Iris pigment epithelial cell (primary cell): ENCODE measurements around the gene INO80D.
"Not testable (repeated sequence)": the region's sequence is repeated elsewhere in the genome, so short reads cannot be mapped to it uniquely, and the experiment has no call there.

ENCODE experiments used
- DNase-seq: peaks from one replicate; pipeline ENCODE4 v3.0.0-alpha.2; 2011; ENCODE audit warnings: low read depth

The INO80D gene

DNA sequence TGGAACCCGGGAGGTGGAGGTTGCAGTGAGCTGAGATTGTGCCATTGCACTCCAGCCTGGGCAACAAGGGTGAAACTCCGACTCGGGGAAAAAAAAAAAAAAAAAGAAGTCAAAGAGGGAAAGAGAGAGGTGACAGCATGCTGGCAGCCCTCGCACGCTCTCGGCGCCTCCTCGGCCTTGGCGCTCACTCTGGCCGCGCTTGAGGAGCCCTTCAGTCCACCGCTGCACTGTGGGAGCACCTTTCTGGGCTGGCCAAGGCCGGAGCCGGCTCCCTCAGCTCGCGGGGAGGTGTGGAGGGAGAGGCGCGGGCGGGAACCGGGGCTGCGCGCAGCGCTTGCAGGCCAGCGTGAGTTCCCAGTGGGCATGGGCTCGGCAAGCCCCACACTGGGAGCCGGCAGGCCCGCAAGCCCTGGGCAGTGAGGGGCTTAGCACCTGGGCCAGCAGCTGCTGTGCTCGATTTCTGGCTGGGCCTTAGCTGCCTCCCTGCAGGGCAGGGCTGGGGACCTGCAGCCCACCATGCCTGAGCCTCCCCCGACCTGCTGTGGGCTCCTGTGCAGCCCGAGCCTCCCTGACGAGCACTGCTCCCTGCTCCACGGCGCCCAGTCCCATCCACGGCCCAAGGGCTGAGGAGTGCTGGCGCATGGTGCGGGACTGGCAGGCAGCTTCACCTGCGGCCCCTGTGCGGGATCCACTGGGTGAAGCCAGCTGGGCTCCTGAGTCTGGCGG is 108.9 kb downstream of the INO80D start:
- DNase-seq: not testable (repeated sequence)

DNA sequence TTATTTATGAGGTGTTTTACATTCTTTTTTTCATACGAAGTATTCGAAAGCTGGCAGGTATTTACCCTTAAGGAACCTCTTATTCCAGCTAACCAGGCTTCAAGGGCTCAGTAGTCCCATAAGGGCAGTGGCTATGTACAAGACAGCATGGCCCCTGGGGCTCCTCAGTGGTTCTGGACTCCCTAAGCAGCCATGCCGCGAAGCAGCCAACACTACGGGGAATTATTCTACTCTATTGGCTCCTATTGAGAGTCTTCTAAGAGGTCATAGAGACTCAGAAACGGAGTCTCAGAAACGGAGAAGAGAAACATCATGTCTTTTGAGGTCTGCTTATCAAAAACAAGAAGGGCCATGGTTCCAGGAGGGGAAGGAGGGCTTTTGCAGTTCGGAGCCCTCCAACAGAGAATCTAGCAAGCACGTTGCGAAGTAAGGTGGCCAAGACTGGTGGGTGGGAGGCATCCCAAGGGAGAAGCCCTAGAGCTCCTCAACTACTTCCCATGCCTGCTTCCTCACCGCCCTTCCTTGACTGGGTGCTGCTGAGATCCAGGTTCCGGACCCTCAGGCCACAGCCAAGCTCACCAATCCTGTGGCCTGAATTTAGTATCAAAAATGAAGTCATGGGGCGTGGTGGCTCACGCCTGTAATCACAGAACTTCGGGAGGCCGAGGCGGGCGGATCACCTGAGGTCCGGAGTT is 109.7 kb downstream of the INO80D start:
- no peak for DNase-seq

DNA sequence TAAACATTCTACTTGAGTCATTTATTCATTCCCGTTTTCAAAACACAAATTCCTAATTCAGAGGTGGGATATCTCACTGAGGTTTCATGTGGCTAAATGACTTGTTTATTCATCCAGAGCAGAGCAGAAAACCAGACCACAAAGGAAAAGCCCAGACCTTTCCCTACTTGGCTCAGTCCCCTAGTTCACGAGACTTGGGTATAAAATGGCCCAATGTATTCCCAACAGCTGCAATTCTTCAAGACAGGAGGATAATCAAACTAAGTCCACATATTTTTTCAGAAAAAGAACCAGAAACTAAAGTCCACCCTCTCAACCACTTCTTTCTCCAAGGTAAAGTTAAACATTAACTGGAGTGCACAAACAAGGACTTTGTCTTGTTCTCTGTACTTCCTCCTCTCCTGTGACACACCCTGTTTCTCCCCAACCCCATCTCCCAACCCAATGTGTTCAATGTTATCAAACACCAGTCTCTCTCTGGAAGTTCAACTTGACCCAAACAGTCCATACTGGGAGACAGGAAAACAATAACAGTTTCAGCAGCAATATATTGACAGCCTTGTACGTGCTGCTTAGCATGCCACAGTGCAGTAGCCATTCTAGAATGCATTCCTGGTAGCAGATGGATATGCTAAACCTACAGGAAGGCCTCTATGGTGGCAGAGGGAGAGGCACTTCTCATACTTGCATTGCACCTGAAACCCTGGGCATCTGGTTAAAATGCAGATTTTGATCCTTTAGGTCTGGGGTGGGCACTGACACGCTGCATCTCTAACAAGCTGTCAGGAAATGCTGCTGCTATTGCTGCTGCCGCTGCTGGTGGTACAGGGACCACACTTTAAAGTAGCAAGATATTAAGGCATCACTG is 110.7 kb downstream of the INO80D start:
- DNase-seq: no peak

DNA sequence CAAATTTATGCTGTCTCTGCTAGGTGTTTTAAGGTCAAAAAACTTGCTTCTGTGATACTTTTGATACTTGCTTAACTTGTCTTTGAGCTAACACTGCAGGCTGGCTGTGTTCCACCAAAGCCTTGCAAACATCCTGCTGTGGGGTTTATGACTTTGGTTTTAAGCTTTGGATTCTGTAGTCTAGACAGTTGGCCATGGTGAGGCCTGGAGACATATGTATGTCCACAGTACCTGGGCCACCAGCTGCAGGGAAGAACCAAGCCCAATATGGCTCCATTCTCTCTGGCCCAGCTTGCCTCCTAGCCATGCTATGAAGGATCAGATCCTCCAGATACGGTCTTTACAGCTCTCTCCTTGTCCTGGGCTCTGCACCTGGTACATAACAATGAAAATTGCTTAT is 113.9 kb downstream of the INO80D start:
- DNase-seq: no peak

DNA sequence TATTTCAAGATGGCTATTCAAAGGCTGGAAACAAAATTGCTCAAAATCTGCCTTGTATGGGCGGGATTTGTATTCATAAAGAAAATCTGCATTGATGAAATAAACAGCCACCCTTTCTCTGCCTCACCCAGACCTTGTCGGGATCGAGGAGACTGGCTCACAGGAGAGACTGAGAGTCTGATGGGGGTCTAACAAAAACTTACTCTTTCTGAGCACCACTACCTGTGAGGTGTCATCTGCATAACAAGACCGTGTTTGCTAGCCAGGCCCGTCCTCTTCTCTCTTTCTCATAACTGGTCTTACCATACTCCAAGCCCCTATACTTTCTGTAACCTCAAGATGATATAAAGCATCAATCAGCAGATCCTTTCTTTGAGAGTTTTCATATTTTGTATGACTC is 115.6 kb downstream of the INO80D start:
- DNase-seq: no peak

DNA sequence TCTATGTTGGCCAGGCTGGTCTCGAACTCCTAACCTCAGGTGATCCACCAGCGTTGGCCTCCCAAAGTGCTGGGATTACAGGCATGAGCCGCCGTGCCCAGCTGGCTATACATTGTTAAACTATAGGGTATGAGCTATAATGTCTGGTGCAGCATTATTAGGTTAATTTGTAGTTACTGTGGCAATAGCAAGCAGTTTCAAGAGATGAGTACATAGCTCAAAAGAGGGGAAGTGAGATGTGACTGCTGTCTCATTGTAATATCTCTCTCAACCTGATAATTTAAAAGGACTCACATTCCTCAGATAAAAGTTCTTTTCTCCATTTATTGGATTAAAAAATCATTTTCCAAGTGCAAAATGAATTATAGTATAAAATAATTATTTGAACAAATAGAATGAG is 116.4 kb downstream of the INO80D start:
- DNase-seq: no peak

DNA sequence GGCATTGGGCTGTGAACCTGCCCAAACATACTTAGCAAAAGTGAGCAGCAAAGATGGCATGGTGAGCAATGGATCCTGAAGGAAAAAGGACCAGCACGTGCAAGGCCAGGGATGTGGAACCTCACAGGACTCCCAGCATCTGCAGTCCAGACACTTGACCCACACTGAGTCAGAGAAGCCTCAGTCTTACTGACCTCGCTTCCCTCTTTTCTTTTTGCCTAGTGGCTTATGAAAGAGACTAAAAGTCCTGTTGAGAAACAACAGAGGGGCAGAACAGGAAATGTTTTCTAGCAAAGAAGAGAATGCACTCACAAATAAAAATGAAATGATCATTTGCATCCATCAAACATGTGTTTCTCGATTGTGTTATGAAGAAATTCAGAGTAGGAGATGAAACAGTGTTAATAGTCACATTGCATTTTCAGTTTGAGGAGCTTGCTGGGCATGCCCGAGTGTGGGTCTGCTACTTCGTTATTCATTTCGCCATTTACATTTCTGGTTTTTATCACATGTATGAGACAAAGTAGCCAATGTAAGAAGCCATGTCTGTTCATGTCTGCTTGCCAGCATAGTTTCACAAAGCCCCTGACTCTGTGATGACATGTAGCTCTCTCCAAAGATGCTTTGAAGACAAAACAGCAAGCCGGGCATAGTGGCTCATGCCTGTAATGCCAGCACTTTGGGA is 118.4 kb downstream of the INO80D start:
- peak; percentile 54 for DNase-seq

DNA sequence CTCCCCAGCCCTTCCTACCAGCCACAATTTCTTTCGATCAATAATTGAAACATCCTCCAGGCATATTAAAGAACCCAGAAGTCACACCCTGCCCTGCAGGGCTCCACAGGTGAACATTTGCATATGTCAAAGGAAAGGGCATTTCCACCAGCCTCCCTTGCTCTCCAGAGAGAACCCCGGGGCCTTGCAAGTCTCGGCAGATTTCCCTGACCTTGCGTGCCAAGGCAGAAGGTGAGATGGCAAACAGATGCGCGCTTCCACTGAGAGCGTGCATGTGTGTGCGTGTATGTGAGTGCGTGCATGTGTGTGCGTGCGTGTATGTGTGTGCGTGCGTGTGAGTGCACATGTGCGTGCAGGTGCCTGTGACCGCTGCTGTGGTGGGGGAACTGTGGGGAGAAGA is 120.3 kb downstream of the INO80D start:
- no peak for DNase-seq

DNA sequence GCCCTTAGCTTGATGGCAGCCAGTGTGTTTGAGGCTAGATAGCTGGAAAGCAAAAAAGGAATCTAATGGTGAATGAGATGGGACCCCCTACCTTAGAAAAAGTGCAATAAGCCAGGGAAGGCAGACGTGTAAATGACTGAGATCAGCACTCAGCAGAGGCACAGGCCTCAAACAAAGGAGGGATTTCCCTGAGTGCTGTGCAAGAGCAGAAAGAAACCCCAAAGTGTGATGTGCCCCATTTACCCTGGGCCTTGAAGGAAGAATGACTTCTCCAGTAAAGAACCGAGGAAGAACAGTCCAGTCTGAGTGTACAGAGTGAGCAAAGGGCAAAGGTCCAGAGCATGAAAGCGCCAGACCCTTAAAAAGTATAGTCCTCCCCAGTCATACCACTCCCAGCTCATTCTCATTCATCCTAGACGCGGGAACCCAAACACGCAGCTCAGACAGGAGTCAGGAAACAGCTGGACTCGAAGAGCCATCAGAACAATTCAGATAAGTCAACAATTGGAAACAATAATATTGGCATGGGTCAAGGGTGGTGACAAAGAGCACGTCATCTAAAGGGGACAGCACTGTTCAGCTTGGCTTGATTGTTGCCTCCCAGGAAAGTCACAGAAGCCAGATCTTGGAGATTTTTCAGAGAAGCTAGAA is 121.7 kb downstream of the INO80D start:
- DNase-seq: no peak

DNA sequence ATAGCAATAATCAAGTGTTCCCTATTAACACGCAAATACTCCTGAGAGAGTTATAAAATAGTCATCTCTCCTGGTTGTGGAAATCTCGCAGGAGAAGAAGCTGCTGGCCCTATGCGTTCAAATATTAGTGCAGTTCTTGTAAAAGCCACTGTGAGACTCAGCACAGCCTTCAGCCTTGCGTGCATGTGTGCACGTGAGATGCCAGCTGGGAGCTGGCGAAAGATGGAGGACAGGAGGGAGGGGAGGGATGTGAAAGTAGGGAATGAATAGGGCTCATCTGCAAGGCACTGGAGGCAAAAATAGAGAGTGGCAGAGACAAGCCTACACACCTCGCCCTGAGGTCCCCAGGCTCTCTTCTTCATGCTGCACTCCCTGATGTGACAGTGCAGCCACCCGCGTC is 126.5 kb downstream of the INO80D start:
- no peak for DNase-seq

DNA sequence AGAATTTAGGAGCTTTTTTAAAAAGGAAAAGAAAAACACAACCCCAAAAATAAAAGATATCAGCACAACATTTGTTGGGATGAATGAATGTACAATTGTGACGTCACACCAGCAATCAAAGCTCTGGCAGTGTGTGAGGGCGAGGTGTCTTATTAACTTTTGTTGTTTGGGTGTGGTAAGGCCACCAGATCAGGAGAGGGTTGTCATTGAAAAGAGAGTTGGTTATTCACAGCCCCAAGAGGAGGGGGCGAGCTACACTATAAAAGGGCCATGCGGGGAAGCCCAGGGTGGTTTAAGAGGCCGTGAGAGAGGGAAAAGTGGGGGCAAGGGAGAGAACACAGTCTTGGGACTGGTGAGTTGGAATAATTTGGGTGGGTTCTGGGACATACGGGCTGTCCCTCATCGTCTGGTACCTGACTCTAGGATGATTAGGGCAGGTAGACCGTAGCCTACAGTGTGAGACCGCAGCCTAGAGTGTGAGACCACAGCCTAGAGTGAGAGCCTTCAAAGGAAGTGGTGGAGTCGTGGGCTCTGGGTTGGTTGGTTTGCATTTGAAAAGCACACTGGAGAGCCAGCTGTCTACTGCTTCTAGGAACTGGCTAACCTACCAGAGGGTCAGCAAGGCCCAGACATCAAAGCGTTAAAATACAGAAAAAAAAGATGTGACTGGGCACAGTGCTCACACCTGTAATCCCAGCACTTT is 128.4 kb downstream of the INO80D start:
- no peak for DNase-seq

DNA sequence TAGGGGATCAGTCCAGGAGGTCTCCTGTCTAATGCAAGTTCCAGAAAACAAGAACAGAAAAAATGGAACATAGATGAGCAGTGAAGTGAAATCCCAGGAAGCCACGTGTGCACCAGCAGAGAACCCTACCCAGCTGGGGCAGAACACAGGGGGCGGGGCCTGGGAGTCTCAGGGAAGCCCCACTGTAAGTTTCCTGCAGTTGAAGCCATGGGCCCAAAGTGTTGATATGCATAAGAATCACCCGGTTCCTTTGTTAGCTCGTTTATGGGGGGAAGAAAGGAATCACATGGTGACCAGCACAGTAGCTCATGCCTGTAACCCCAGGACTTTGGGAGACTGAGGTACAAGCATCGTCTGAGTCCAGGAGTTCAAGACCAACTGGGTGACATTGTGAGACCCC is 131.3 kb downstream of the INO80D start:
- peak; percentile 4 for DNase-seq

DNA sequence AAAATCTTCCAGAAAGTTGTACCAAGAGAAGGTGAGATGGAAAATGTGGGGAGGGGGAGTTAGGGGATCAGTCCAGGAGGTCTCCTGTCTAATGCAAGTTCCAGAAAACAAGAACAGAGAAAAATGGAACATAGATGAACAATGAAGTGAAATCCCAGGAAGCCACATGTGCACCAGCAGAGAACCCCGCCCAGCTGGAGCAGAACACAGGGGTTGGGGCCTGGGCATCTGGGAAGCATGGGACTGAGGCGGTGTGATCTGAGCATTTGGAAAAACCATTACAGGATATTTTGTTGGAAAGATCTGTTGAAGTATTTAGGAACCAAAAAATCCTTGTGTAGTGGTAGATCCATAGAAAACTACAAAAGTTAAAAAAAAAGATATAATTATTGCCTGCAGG is 133.7 kb downstream of the INO80D start:
- no peak for DNase-seq

DNA sequence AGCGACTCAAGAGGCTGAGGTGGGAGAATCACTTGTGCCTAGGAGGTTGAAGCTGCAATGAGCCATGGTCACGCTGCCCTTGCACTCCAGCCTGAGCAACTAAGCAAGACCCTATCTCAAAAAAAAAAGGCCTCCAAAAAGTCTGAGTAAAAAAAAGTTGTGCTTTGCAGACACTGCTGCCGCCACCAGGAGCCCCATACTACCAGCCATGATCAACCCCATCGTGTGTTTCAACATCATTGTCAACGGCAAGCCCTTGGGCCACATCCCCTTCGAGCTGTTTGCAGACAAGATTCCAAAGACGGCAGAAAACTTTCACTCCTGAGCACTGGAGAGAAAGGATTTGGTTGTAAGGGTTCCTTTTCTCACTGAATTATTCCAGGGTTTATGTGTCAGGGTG is 137.1 kb downstream of the INO80D start:
- no peak for DNase-seq

DNA sequence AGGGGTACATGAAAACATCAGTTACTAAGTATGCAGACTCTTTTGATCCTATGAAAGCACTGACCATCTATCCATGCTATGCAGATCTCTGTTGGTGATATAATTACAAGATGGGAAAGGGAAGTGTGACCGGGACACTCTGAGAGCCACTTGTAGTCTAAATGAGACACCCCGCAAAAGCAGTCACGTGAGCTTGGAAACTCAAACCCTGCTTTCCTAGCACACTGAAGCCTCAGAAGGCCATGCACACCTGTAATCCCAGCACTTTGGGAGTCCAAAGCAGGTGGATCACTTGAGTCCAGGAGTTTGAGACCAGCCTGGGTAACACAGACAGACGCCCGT is 137.5 kb downstream of the INO80D start:
- no peak for DNase-seq

DNA sequence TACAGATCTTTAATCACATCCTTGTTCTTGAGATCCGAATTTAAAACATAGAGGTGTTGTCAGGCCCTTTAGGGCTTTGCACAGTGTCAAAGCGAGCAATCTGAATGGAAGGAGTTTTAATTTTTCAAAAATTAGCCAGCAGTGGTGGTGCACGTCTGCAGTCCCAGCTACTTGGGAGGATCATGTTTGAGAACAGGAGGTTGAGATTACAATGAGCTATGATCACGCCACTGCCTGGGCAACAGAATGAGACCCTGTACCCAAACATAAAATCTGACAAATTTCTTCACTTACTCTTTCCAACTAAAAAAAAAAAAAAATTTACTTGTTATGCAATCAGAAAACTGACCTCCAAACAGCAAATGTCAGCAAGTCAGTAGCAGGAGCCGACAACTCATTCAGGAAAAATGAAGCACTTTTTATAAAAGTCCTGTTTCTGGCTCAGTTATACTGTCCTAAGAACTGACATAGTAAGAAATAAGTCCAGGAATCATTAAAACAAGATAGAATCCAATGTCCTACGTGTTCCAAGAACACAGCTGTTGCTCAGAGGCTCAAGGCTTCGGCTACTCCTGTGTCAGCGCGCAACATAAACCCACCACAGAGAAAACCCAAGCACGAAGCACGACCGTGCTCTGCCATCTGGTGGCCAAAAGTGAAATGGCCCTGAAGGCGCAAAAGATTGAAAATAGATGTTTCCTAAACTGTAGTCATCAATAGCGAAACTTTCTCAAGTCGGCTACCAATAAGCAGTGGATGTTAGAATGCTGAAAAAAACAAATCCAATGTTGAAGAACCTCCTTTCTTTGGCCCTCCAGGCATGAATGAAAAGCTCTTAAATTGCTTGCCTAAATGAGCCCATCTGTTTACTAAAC is 138.1 kb downstream of the INO80D start:
- DNase-seq: peak; percentile 76

DNA sequence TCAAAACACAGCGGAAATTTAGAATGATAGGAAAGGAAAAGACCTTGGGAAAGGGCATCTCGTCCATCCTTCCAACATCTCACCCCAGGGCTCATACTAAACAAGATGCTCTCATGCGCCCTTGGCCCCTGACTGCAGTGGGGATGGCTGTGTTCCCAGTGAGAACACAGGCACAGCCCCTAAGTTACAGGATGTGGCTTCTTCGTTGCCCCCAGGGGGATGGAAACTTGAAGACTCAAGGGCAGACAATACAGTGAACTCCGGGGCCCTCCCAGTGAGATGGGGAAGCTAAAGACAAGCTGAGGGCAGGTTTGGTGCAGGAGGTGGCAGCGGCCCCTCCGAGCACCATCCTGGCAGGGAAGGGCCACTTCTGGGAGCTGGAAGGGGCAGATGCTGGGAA is 139.7 kb downstream of the INO80D start:
- no peak for DNase-seq
